Measurements from ENCODE around the gene PRICKLE1. TPM values are rescaled to one million over a fixed set of nuclear protein-coding genes. Genes with fewer than 3 reads are reported as not detected.

PRICKLE1 gene
- polyA plus RNA-seq, 1 donor from 2014 or later: 20.6 TPM

- TF ChIP-seq EZH2 (IDR thresholded peaks at IDR 0.05; ENCODE audit: borderline replicate concordance, insufficient read depth, low read length, poor library complexity, severe bottlenecking) (no peak), EP300 (conservative IDR thresholded peaks at IDR 0.05; ENCODE audit: poor library complexity, severe bottlenecking) (no peak), TAF1 (IDR thresholded peaks at IDR 0.05; ENCODE audit: low read depth) (no peak), REST (IDR thresholded peaks at IDR 0.05; ENCODE audit: borderline replicate concordance) (no peak), POLR2AphosphoS5 (IDR thresholded peaks at IDR 0.05) (no peak), MXI1 (conservative IDR thresholded peaks at IDR 0.05; ENCODE audit: poor library complexity, severe bottlenecking) (no peak), SMC3 (conservative IDR thresholded peaks at IDR 0.05; ENCODE audit: poor library complexity) (no peak), CTCF (IDR thresholded peaks at IDR 0.05; ENCODE audit: poor library complexity, severe bottlenecking) (no peak)
- Histone ChIP-seq H3K79me2 (replicated peaks; ENCODE audit: insufficient read depth, low read length) (no peaks in the 10 kb centered on the region), H3K9me2 (ENCODE audit: insufficient read depth, low read length) (no peaks in the 10 kb centered on the region), H3K27me3 (ENCODE audit: insufficient read depth, low read depth, low read length) (no peaks in the 10 kb centered on the region), H3K27ac (ENCODE audit: low read length) (no peak overlapping the region), H4K20me1 (ENCODE audit: insufficient read depth) (no peaks in the 10 kb centered on the region), H3F3A (ENCODE audit: insufficient read depth, low read length, poor library complexity, severe bottlenecking) (no peaks in the 10 kb centered on the region), H3K4me3 (ENCODE audit: low read length) (no peak overlapping the region), H3K4me2 (ENCODE audit: low read length) (no peak overlapping the region), H2AFZ (ENCODE audit: low read depth, low read length) (no peak overlapping the region), H3K9ac (ENCODE audit: low read length) (no peak overlapping the region), H3K9me3 (ENCODE audit: low read length) (no peaks in the 10 kb centered on the region), H3K36me3 (ENCODE audit: insufficient read depth, low read length) (no peaks in the 10 kb centered on the region)
These were observed 16.1 kb upstream of the PRICKLE1 start for GRCh38 chr12:42605685-42606084.

DNA sequence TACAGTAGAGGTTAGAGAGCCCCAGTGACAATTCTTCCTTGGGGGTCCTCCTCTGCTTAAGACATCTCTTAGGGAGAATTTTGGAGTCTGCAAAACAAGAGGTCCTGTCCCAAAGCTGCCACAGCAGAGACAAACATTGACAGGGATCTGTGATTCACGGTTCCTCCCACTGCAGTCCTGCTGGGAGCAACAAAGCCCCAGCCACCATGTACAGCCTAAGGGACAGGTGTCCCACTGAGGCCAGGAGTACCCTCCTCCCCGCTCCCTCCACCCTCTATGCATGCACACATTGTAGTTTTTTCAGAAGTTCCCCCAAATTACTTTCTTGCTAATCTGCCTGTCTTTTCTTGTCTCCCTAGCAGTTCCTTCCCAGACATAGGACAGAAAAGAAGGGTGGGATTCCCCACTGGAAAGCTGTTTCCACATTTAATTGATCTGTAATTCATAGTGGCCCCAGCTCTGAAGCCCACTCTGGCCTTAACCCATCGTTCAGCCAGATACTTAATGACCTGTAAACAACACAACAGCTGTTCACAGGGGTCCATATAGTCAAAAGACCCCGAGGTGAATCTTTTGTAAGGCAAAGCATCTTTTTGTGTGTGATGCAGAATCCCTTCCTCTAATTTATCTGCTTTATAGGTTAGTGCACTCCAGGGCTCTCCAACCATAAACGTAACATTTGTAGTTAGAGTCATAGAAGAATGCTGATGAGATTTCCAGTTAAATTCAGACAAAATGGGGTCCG lies 13.9 kb upstream of the PRICKLE1 start:
- Histone ChIP-seq H3K9me2 (ENCODE audit: insufficient read depth, low read length) (no peaks in the 10 kb centered on the region), H4K20me1 (ENCODE audit: insufficient read depth) (no peaks in the 10 kb centered on the region), H3K4me2 (ENCODE audit: low read length) (no peak overlapping the region), H3K36me3 (ENCODE audit: insufficient read depth, low read length) (no peaks in the 10 kb centered on the region), H3K27ac (ENCODE audit: low read length) (no peak overlapping the region), H2AFZ (ENCODE audit: low read depth, low read length) (no peak overlapping the region), H3K9me3 (ENCODE audit: low read length) (no peaks in the 10 kb centered on the region), H3K4me3 (ENCODE audit: low read length) (no peak overlapping the region), H3K27me3 (ENCODE audit: insufficient read depth, low read depth, low read length) (no peaks in the 10 kb centered on the region), H3K9ac (ENCODE audit: low read length) (no peak overlapping the region), H3F3A (ENCODE audit: insufficient read depth, low read length, poor library complexity, severe bottlenecking) (no peaks in the 10 kb centered on the region), H3K79me2 (replicated peaks; ENCODE audit: insufficient read depth, low read length) (no peaks in the 10 kb centered on the region)
- TF ChIP-seq EP300 (conservative IDR thresholded peaks at IDR 0.05; ENCODE audit: poor library complexity, severe bottlenecking) (no peak), POLR2AphosphoS5 (IDR thresholded peaks at IDR 0.05) (no peak), SMC3 (conservative IDR thresholded peaks at IDR 0.05; ENCODE audit: poor library complexity) (no peak), RAD21 (conservative IDR thresholded peaks at IDR 0.05) (no peak), EZH2 (IDR thresholded peaks at IDR 0.05; ENCODE audit: borderline replicate concordance, insufficient read depth, low read length, poor library complexity, severe bottlenecking) (no peak), REST (IDR thresholded peaks at IDR 0.05; ENCODE audit: borderline replicate concordance) (no peak), MXI1 (conservative IDR thresholded peaks at IDR 0.05; ENCODE audit: poor library complexity, severe bottlenecking) (no peak), TAF1 (IDR thresholded peaks at IDR 0.05; ENCODE audit: low read depth) (no peak), CTCF (IDR thresholded peaks at IDR 0.05; ENCODE audit: poor library complexity, severe bottlenecking) (no peak)
